ENCODE results near the gene SIPA1L3. TPM values are rescaled to one million over a fixed set of nuclear protein-coding genes. Genes with fewer than 3 reads are reported as not detected.

SIPA1L3 gene
- polyA plus RNA-seq, 2 of the 4 experiments (the other 2 are of a cell fraction): 28.9 to 50.6 TPM

DNA sequence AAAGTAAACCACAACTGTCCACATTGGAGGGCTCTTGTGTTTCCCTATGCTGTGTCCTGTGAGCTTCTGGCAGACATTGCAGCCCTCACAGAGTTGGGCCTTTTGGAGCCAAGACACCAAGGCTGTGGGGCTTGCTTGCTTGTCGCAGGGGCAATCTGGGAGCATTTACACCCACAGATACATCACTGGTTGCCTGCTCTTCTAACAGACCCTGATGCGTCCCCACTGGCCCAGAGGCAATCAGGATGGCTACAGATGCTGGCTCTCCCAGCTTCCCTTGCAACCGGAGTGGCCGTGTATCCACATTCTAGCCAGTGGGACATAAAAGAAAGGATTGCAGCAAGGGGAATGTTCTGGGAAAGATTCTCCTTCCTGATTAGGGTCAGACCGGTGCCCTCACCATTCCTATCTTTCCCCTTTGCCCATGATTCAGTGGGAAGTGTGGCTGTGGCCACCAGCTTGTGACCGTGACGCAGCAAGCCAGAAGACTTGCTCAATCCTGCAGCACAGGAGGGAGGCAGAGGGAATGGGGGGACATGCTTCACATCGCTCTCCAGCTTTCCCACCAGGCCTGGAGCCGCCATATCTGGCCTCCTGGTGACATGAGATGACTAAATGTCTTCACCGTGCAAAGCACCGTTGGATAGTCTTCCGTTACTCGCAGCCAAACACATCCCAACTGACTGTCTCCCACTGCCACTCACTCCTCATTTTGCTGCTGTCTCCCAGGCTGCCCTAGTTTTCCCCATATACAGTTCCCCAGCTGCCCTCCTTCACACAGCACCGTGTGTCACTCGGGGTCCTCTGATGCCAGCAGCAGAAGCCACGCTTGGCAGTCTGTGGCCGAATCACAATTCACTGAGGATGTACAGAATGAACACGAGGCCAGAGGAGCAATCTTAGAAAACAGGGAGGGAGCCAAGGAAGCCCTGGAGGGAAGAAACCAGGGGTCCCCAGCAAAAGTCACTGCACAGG, 166.1 kb downstream of the SIPA1L3 start:
- DNase-seq (ENCODE audit: low read depth in 1 of 2, low spot score in 1 of 2): no peak
- Histone ChIP-seq H3K9me3 (peaks cover 10% of the 10 kb centered on the region), H3K4me3 (no peak overlapping the region), H3K4me1 (peaks cover 20% of the 10 kb centered on the region), H3K4me2 (no peak overlapping the region), H3K27ac (peak overlapping the region in 1 of 2 experiments; percentile 33; a peak in 3 of 6 replicates)
- TF ChIP-seq, protein P1, sequence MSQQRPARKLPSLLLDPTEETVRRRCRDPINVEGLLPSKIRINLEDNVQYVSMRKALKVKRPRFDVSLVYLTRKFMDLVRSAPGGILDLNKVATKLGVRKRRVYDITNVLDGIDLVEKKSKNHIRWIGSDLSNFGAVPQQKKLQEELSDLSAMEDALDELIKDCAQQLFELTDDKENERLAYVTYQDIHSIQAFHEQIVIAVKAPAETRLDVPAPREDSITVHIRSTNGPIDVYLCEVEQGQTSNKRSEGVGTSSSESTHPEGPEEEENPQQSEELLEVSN (IDR thresholded peaks at IDR 0.05; ENCODE audit: borderline replicate concordance, low read depth): no peak
- TF ChIP-seq FOSB (CRISPR knock-in tag; IDR thresholded peaks at IDR 0.05) (no peak), RFX5 (IDR thresholded peaks at IDR 0.05) (no peak), GATA3 (IDR thresholded peaks at IDR 0.05; ENCODE audit: borderline replicate concordance) (no peak), TFCP2L1 (CRISPR knock-in tag; IDR thresholded peaks at IDR 0.05) (no peak), ZNF302 (CRISPR knock-in tag; IDR thresholded peaks at IDR 0.05) (no peak), NPAS2 (CRISPR knock-in tag; IDR thresholded peaks at IDR 0.05; ENCODE audit: borderline replicate concordance) (no peak), HEYL (CRISPR knock-in tag; IDR thresholded peaks at IDR 0.05) (no peak), KDM5A (IDR thresholded peaks at IDR 0.05) (no peak), KDM1A (IDR thresholded peaks at IDR 0.05; ENCODE audit: low read depth) (no peak), RCOR1 (IDR thresholded peaks at IDR 0.05; ENCODE audit: low read depth, low read length) (no peak), EHMT2 (IDR thresholded peaks at IDR 0.05; ENCODE audit: low read depth) (no peak)
- TF ChIP-seq, protein P2, sequence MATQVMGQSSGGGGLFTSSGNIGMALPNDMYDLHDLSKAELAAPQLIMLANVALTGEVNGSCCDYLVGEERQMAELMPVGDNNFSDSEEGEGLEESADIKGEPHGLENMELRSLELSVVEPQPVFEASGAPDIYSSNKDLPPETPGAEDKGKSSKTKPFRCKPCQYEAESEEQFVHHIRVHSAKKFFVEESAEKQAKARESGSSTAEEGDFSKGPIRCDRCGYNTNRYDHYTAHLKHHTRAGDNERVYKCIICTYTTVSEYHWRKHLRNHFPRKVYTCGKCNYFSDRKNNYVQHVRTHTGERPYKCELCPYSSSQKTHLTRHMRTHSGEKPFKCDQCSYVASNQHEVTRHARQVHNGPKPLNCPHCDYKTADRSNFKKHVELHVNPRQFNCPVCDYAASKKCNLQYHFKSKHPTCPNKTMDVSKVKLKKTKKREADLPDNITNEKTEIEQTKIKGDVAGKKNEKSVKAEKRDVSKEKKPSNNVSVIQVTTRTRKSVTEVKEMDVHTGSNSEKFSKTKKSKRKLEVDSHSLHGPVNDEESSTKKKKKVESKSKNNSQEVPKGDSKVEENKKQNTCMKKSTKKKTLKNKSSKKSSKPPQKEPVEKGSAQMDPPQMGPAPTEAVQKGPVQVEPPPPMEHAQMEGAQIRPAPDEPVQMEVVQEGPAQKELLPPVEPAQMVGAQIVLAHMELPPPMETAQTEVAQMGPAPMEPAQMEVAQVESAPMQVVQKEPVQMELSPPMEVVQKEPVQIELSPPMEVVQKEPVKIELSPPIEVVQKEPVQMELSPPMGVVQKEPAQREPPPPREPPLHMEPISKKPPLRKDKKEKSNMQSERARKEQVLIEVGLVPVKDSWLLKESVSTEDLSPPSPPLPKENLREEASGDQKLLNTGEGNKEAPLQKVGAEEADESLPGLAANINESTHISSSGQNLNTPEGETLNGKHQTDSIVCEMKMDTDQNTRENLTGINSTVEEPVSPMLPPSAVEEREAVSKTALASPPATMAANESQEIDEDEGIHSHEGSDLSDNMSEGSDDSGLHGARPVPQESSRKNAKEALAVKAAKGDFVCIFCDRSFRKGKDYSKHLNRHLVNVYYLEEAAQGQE (IDR thresholded peaks at IDR 0.05): no peak
- TF ChIP-seq, protein P3, sequence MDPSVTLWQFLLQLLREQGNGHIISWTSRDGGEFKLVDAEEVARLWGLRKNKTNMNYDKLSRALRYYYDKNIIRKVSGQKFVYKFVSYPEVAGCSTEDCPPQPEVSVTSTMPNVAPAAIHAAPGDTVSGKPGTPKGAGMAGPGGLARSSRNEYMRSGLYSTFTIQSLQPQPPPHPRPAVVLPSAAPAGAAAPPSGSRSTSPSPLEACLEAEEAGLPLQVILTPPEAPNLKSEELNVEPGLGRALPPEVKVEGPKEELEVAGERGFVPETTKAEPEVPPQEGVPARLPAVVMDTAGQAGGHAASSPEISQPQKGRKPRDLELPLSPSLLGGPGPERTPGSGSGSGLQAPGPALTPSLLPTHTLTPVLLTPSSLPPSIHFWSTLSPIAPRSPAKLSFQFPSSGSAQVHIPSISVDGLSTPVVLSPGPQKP (IDR thresholded peaks at IDR 0.05; ENCODE audit: low read depth, low read length): no peak
- FAIRE-seq: no peak
- WGBS (ENCODE audit: missing lambda C conversion rate): 90% methylated on average over 18 of the region's 18 CpGs
- ChIA-PET POLR2A (no interaction called here), CTCF (interaction anchor here (1.4 to 25.6 kb wide), 4 partner anchors 10 to 173 kb away, joined by 5 to 408 read pairs (median 6); partner anchors contain the start of genes SIPA1L3 and WDR87)
- peak; percentile 16 to 22; a peak in 4 of 6 replicates for ATAC-seq

DNA sequence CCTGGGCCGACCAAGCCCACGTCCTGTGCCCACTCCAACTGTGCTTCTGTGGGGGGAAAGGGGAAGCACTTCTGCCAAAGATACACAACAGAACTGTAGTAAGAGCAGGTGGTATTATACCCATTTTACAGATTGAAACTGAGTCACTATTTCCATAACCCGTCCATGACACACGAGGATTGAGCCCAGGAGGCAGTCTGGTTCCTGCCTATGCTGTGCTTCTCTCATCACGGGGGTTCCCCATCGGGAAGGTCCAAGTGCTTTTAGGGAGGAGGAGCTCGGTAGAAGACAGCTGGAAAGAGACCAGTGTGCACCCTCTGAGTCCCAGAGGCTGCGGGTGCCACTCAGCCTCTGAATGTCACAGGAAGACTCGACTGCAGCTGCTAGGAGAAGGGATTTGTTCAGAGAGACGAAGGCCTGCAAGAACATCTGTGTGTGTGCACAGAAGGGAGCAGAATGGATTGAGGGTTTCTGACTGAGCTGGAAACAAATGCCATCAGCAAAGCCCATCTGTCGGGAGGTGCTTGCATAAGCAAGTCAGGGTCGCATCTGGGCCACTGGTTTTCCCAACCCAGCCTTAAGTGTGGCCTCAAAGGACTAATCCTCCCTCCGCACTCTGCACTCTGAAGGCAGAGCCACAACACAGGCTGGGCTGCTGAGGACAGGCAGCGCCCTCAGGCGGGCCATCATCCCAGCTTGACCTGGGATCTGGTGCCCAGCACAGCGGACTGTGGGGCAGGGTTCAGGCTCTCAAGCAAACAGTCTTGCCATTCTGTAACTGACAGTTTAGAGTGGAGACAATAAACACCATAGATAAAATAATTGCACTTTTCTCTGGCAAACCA, 167.1 kb downstream of the SIPA1L3 start:
- no peak overlapping the region for H3K4me3 ChIP-seq
- ChIA-PET CTCF (interaction anchor here (0.8 to 25.6 kb wide), 6 partner anchors 9 to 174 kb away, joined by 3 to 408 read pairs (median 4); partner anchors contain the start of genes SIPA1L3 and WDR87), POLR2A (no interaction called here)
- H3K9me3 ChIP-seq: peaks cover 10% of the 10 kb centered on the region
- DNase-seq (ENCODE audit: low read depth in 1 of 2, low spot score in 1 of 2): no peak
- no peak overlapping the region for H3K4me2 ChIP-seq
- H3K4me1 ChIP-seq: peaks cover 19% of the 10 kb centered on the region
- no peak for FAIRE-seq
- 85% methylated on average over 16 of the region's 16 CpGs for WGBS (ENCODE audit: missing lambda C conversion rate)
- ATAC-seq: peak; percentile 40 to 41; a peak in 5 of 6 replicates
- H3K27ac ChIP-seq: no peak overlapping the region
- TF ChIP-seq MYC (IDR thresholded peaks at IDR 0.05; ENCODE audit: borderline replicate concordance, low read length) (no peak), JUNB (IDR thresholded peaks at IDR 0.05) (no peak), KDM1A (IDR thresholded peaks at IDR 0.05; ENCODE audit: low read depth) (peak; percentile 72)
